Measurements from ENCODE around the gene IQGAP2.

The IQGAP2 gene

DNA sequence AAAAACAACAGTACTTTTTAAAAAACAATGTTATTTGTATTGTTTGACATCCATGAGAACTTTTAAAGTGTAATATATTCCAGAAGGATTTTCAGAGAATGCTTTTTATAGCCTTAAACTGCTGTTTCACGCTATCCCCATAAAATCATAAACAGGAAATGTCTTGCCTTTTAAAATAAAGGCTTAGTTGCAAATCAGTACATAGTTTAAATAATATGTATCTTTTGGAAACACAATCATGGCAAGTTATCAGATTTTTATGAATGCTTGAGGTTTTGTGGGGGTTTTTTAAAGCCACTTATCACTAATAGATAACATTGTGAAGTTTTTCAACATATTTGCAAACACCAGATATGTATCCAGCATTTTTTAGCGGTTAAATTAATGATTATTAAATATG lies 257.3 kb downstream of the IQGAP2 start:
- TF ChIP-seq LEF1 (IDR thresholded peaks at IDR 0.05; ENCODE audit: borderline replicate concordance) (no peak), FOXK2 (IDR thresholded peaks at IDR 0.05) (no peak), BHLHE40 (IDR thresholded peaks at IDR 0.05; ENCODE audit: borderline replicate concordance) (no peak), CTBP1 (IDR thresholded peaks at IDR 0.05; ENCODE audit: borderline replicate concordance) (no peak), ELF4 (IDR thresholded peaks at IDR 0.05) (no peak), ZNF384 (IDR thresholded peaks at IDR 0.05) (no peak), SP1 (IDR thresholded peaks at IDR 0.05) (no peak)
- CTCF ChIA-PET: no interaction called here
- no peak for DNase-seq (ENCODE audit: extremely low spot score)
- POLR2A ChIA-PET: no interaction called here

DNA sequence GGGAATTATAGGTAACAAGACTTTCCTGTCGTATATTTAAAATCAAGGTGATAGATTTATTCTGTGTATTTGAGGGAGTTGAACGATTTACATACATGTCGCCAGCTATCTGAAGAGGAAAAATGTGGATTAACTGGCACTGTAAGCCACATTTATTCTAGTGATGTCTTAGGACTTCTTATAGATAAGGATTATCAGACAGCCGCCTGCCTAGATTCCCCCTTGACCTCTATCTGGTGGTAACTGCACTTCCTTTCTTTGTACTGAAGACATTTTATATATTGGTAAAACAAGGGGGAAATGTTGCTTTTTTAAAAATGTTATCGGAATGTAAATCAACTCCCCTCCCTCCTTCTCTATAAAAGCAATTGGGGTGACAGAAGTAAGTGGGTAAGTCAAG lies 259.4 kb downstream of the IQGAP2 start:
- TF ChIP-seq ZNF384 (IDR thresholded peaks at IDR 0.05): no peak
- no peak for TF ChIP-seq L3MBTL2 (conservative IDR thresholded peaks at IDR 0.05)
- CTCF ChIA-PET: interaction anchor here (0.6 kb wide), 1 partner anchor 13 kb away, joined by 3 read pairs; no protein-coding TSS in a partner anchor
- no peak for DNase-seq (ENCODE audit: extremely low spot score)
- POLR2A ChIA-PET: no interaction called here

DNA sequence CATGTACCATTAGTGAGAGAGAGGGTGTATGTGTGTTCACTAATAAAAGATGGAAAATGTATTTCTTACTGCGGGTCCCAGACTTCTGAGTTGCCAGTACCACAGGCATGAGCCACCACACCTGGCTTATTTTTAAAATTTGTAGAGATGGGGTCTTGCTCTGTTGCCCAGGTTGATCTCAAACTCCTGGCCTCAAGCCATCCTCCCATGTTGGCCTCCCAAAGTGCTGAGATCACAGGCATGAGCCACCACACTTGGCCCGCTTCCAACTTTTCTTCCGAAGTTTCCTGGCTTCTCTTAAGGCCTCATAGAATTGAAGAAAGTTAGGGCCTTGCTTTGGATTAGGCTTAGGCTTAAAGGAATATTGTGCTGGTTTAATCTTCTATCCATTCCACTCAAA lies 260.5 kb downstream of the IQGAP2 start:
- ChIA-PET POLR2A (no interaction called here), CTCF (no interaction called here)
- no peak for DNase-seq (ENCODE audit: extremely low spot score)
- TF ChIP-seq PKNOX1 (IDR thresholded peaks at IDR 0.05) (no peak), ELF4 (IDR thresholded peaks at IDR 0.05) (no peak), FOXA1 (IDR thresholded peaks at IDR 0.05) (no peak), ZNF384 (IDR thresholded peaks at IDR 0.05) (no peak)

DNA sequence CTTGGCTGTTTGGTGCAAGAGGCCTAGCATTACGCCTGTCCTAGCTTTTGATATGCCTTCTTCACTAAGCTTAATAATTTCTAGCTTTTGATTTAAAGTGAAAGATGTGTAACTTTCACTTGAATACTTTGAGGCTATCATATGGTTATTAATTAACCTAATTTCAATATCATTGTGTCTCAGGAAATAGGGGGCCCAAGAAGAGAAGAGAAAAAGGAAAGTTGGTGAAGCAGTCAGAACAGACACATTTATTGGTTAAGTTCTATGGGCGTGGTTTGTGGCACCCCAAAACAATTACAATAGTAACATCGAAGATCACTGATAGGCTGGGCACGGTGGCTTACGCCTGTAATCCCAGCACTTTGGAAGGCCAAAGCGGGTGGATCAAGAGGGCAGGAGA lies 261.0 kb downstream of the IQGAP2 start:
- ChIA-PET CTCF (no interaction called here), POLR2A (no interaction called here)
- no peak for DNase-seq (ENCODE audit: extremely low spot score)
- TF ChIP-seq NFRKB (IDR thresholded peaks at IDR 0.05) (no peak), L3MBTL2 (conservative IDR thresholded peaks at IDR 0.05) (no peak), ARNT (IDR thresholded peaks at IDR 0.05) (no peak), CTBP1 (IDR thresholded peaks at IDR 0.05; ENCODE audit: borderline replicate concordance) (no peak), HDGF (IDR thresholded peaks at IDR 0.05; ENCODE audit: borderline replicate concordance) (no peak), ELF4 (IDR thresholded peaks at IDR 0.05) (no peak), BHLHE40 (IDR thresholded peaks at IDR 0.05; ENCODE audit: borderline replicate concordance) (no peak)

DNA sequence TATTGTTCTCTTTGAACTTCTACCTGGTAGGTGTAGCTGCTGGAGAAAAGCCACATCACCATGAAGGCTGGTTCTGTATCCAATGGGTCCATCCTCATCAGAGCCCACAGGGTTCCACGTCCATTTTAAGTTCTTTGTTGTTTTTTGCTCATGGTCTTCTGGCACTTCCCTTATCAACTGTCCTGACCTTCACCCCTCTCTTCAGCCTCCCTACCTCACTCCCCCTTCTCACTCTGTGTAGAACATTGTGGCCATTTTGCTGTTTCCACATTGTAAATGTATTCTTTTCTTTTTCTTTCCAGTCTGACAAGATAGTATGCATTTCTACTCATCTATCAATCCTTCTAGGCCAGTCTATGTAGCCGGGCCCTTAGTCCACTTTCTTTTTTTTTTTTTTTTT lies 264.4 kb downstream of the IQGAP2 start:
- TF ChIP-seq SP1 (IDR thresholded peaks at IDR 0.05): no peak
- TF ChIP-seq ZNF384 (IDR thresholded peaks at IDR 0.05): no peak
- no peak for TF ChIP-seq TARDBP (IDR thresholded peaks at IDR 0.05)
- TF ChIP-seq NFRKB (IDR thresholded peaks at IDR 0.05): no peak
- TF ChIP-seq LEF1 (IDR thresholded peaks at IDR 0.05; ENCODE audit: borderline replicate concordance): no peak
- no peak for TF ChIP-seq FOXM1 (IDR thresholded peaks at IDR 0.05; ENCODE audit: borderline replicate concordance)
- no peak for TF ChIP-seq FOXK2 (IDR thresholded peaks at IDR 0.05)
- no peak for TF ChIP-seq ARNT (IDR thresholded peaks at IDR 0.05)
- TF ChIP-seq FOXA1 (IDR thresholded peaks at IDR 0.05): no peak
- TF ChIP-seq L3MBTL2 (conservative IDR thresholded peaks at IDR 0.05): no peak
- no peak for TF ChIP-seq BHLHE40 (IDR thresholded peaks at IDR 0.05; ENCODE audit: borderline replicate concordance)
- TF ChIP-seq ELF4 (IDR thresholded peaks at IDR 0.05): no peak
- no peak for TF ChIP-seq PKNOX1 (IDR thresholded peaks at IDR 0.05)
- TF ChIP-seq HDGF (IDR thresholded peaks at IDR 0.05; ENCODE audit: borderline replicate concordance): no peak
- TF ChIP-seq CTBP1 (IDR thresholded peaks at IDR 0.05; ENCODE audit: borderline replicate concordance): no peak
- TF ChIP-seq SUZ12 (IDR thresholded peaks at IDR 0.05): no peak
- DNase-seq (ENCODE audit: extremely low spot score): no peak
- ChIA-PET CTCF (no interaction called here), POLR2A (no interaction called here)

- ChIA-PET CTCF (no interaction called here), POLR2A (no interaction called here)
- no peak for DNase-seq (ENCODE audit: extremely low spot score)
- no peak for TF ChIP-seq ELF4 (IDR thresholded peaks at IDR 0.05)
- TF ChIP-seq L3MBTL2 (conservative IDR thresholded peaks at IDR 0.05): no peak
- TF ChIP-seq FOXA1 (IDR thresholded peaks at IDR 0.05): no peak
- no peak for TF ChIP-seq ARNT (IDR thresholded peaks at IDR 0.05)
- TF ChIP-seq FOXK2 (IDR thresholded peaks at IDR 0.05): no peak
- no peak for TF ChIP-seq FOXM1 (IDR thresholded peaks at IDR 0.05; ENCODE audit: borderline replicate concordance)
- TF ChIP-seq SP1 (IDR thresholded peaks at IDR 0.05): no peak
- TF ChIP-seq CTBP1 (IDR thresholded peaks at IDR 0.05; ENCODE audit: borderline replicate concordance): no peak
- no peak for TF ChIP-seq PKNOX1 (IDR thresholded peaks at IDR 0.05)
- no peak for TF ChIP-seq BHLHE40 (IDR thresholded peaks at IDR 0.05; ENCODE audit: borderline replicate concordance)
- TF ChIP-seq HDGF (IDR thresholded peaks at IDR 0.05; ENCODE audit: borderline replicate concordance): no peak
- no peak for TF ChIP-seq SUZ12 (IDR thresholded peaks at IDR 0.05)
- no peak for TF ChIP-seq TARDBP (IDR thresholded peaks at IDR 0.05)
- TF ChIP-seq NFRKB (IDR thresholded peaks at IDR 0.05): no peak
- no peak for TF ChIP-seq ZNF384 (IDR thresholded peaks at IDR 0.05)
- TF ChIP-seq LEF1 (IDR thresholded peaks at IDR 0.05; ENCODE audit: borderline replicate concordance): no peak
Observed at GRCh38 chr5:76669245-76669644, 266.2 kb downstream of the IQGAP2 start.

GRCh38 chr5:76670508-76670907 lies 267.4 kb downstream of the IQGAP2 start:
- no peak for DNase-seq (ENCODE audit: extremely low spot score)
- CTCF ChIA-PET: no interaction called here
- POLR2A ChIA-PET: no interaction called here
- TF ChIP-seq ZNF384 (IDR thresholded peaks at IDR 0.05) (no peak), PKNOX1 (IDR thresholded peaks at IDR 0.05) (peak; percentile 67)
